Measurements from ENCODE around the gene RTN4RL1.

RTN4RL1 gene

DNA sequence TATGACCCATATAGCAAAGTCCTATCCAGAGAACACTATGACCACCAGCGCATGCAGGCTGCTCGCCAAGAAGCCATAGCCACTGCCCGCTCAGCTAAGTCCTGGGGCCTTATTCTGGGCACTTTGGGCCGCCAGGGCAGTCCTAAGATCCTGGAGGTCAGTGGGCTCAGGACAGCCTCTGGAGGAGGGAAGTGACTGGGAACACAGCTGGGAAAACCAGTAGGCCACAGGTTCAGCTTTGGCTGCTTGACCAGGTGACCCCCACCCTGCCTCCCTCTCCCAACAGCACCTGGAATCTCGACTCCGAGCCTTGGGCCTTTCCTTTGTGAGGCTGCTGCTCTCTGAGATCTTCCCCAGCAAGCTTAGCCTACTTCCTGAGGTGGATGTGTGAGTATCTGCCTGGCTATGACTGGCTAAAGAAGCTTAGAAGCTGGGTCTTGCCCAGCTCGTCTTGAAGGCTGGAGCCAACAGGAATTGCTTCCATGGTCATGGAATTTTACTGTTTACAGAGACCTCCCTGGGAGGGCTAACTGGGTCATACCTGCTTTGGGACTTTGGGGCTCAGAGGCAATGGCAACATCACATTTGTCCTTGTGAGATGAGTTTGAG, 15.2 kb upstream of the RTN4RL1 start:
- Histone ChIP-seq H3K9me3 (ENCODE audit: insufficient read depth, low read length) (no peaks in the 10 kb centered on the region), H3K79me2 (ENCODE audit: insufficient read depth, low read length) (peaks cover 6% of the 10 kb centered on the region; the same call in 1 of the 2 replicates), H3K9me2 (replicated peaks; ENCODE audit: insufficient read depth, low read length) (no peaks in the 10 kb centered on the region), H3K9ac (ENCODE audit: low read length) (no peak overlapping the region), H3K36me3 (ENCODE audit: low read length) (no peaks in the 10 kb centered on the region), H2AFZ (ENCODE audit: low read depth, low read length, severe bottlenecking) (no peak overlapping the region), H3K27ac (ENCODE audit: low read depth, low read length) (no peak overlapping the region), H3K4me2 (ENCODE audit: low read depth, low read length, poor library complexity, severe bottlenecking) (no peak overlapping the region), H3F3A (ENCODE audit: insufficient read depth) (no peaks in the 10 kb centered on the region; the same call in 1 of the 2 replicates), H4K20me1 (ENCODE audit: low read depth, low read length) (no peaks in the 10 kb centered on the region), H3K27me3 (ENCODE audit: low read length) (no peaks in the 10 kb centered on the region), H3K4me3 (ENCODE audit: insufficient read depth, low read length, poor library complexity, severe bottlenecking) (no peak overlapping the region)
- TF ChIP-seq, protein P1, sequence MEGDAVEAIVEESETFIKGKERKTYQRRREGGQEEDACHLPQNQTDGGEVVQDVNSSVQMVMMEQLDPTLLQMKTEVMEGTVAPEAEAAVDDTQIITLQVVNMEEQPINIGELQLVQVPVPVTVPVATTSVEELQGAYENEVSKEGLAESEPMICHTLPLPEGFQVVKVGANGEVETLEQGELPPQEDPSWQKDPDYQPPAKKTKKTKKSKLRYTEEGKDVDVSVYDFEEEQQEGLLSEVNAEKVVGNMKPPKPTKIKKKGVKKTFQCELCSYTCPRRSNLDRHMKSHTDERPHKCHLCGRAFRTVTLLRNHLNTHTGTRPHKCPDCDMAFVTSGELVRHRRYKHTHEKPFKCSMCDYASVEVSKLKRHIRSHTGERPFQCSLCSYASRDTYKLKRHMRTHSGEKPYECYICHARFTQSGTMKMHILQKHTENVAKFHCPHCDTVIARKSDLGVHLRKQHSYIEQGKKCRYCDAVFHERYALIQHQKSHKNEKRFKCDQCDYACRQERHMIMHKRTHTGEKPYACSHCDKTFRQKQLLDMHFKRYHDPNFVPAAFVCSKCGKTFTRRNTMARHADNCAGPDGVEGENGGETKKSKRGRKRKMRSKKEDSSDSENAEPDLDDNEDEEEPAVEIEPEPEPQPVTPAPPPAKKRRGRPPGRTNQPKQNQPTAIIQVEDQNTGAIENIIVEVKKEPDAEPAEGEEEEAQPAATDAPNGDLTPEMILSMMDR (IDR thresholded peaks at IDR 0.05; ENCODE audit: insufficient read depth, low read length, poor library complexity, severe bottlenecking), result no peak
- no peak for TF ChIP-seq EZH2phosphoT487 (conservative IDR thresholded peaks at IDR 0.05; ENCODE audit: low read length)

GRCh38 chr17:2037155-2037554, 12.0 kb upstream of the RTN4RL1 start:
- H3K36me3 ChIP-seq (ENCODE audit: low read length), result no peaks in the 10 kb centered on the region
- no peaks in the 10 kb centered on the region for H4K20me1 ChIP-seq (ENCODE audit: low read depth, low read length)
- peaks cover under 1% of the 10 kb centered on the region; the same call in 1 of the 2 replicates for H3K79me2 ChIP-seq (ENCODE audit: insufficient read depth, low read length)
- no peaks in the 10 kb centered on the region for H3K27me3 ChIP-seq (ENCODE audit: low read length)
- no peak overlapping the region for H3K9ac ChIP-seq (ENCODE audit: low read length)
- no peaks in the 10 kb centered on the region for H3K9me2 ChIP-seq (replicated peaks; ENCODE audit: insufficient read depth, low read length)
- TF ChIP-seq EZH2phosphoT487 (conservative IDR thresholded peaks at IDR 0.05; ENCODE audit: low read length), result no peak
- TF ChIP-seq, protein P1 (IDR thresholded peaks at IDR 0.05; ENCODE audit: insufficient read depth, low read length, poor library complexity, severe bottlenecking), result no peak
- H3K4me3 ChIP-seq (ENCODE audit: insufficient read depth, low read length, poor library complexity, severe bottlenecking), result no peak overlapping the region
- no peak overlapping the region for H2AFZ ChIP-seq (ENCODE audit: low read depth, low read length, severe bottlenecking)
- no peak overlapping the region for H3K27ac ChIP-seq (ENCODE audit: low read depth, low read length)
- H3F3A ChIP-seq (ENCODE audit: insufficient read depth), result no peaks in the 10 kb centered on the region
- no peaks in the 10 kb centered on the region for H3K9me3 ChIP-seq (ENCODE audit: insufficient read depth, low read length)
- no peak overlapping the region for H3K4me2 ChIP-seq (ENCODE audit: low read depth, low read length, poor library complexity, severe bottlenecking)

DNA sequence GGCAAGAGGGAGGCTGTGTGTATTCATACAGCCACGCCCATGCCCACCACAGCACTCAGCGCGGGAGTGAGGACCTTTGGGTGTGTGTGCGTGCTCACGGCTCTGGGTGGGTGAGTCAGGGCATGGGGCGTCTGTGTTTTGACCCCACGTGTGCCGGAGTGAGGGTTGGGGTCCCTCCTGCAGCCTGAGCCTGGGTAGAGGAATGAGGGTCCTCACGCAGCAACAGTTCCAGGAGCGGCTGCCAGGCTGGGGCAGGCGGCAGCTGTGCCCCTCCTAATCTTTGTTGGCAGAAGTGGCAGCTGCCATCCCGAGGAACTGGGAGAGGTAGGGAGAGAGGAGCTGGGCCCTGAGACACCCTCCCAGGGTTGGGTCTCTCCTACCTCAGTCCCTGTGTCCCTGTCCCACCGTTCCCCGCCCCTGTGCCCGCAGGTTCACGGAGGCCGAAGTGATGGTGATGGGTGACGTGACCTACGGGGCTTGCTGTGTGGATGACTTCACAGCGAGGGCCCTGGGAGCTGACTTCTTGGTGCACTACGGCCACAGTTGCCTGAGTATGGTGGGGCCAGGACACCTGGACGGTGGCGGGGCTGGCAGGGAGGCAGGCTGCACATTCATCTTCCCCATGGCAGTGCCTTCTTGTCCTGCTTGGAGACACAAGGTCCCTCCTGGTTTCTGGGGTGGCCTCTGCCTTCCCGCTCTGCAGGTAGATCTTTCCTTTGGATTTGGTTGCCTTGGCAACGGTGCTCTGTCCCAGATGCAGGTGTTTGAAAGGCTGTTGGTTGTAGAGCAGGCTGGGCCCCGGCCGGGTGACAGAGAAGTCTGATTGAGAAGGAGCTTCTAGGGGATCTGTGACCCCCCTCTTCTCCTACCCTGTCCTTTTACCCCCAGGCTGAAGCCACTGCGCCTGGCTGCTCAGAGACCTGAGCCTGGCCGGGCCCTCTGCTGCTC, 10.7 kb upstream of the RTN4RL1 start:
- Histone ChIP-seq H3K36me3 (ENCODE audit: low read length) (no peaks in the 10 kb centered on the region), H3K79me2 (ENCODE audit: insufficient read depth, low read length) (no peaks in the 10 kb centered on the region), H3F3A (ENCODE audit: insufficient read depth) (no peaks in the 10 kb centered on the region), H3K27me3 (ENCODE audit: low read length) (no peaks in the 10 kb centered on the region), H3K9ac (ENCODE audit: low read length) (no peak overlapping the region), H3K9me3 (ENCODE audit: insufficient read depth, low read length) (no peaks in the 10 kb centered on the region), H4K20me1 (ENCODE audit: low read depth, low read length) (no peaks in the 10 kb centered on the region), H3K4me2 (ENCODE audit: low read depth, low read length, poor library complexity, severe bottlenecking) (no peak overlapping the region), H3K9me2 (replicated peaks; ENCODE audit: insufficient read depth, low read length) (no peaks in the 10 kb centered on the region), H2AFZ (ENCODE audit: low read depth, low read length, severe bottlenecking) (no peak overlapping the region), H3K4me3 (ENCODE audit: insufficient read depth, low read length, poor library complexity, severe bottlenecking) (no peak overlapping the region), H3K27ac (ENCODE audit: low read depth, low read length) (no peak overlapping the region)
- no peak for TF ChIP-seq EZH2phosphoT487 (conservative IDR thresholded peaks at IDR 0.05; ENCODE audit: low read length)
- TF ChIP-seq, protein P1 (IDR thresholded peaks at IDR 0.05; ENCODE audit: insufficient read depth, low read length, poor library complexity, severe bottlenecking), result no peak

Measured in SU-DHL-6 (cell line).